Non-pigmented ciliary epithelial cell (primary cell): ENCODE measurements around the gene EPN2.

ENCODE experiments used
- DNase-seq: peaks from one replicate; pipeline ENCODE4 v3.0.0-alpha.2; 2010; ENCODE audit warnings: low read depth

The EPN2 gene

DNA sequence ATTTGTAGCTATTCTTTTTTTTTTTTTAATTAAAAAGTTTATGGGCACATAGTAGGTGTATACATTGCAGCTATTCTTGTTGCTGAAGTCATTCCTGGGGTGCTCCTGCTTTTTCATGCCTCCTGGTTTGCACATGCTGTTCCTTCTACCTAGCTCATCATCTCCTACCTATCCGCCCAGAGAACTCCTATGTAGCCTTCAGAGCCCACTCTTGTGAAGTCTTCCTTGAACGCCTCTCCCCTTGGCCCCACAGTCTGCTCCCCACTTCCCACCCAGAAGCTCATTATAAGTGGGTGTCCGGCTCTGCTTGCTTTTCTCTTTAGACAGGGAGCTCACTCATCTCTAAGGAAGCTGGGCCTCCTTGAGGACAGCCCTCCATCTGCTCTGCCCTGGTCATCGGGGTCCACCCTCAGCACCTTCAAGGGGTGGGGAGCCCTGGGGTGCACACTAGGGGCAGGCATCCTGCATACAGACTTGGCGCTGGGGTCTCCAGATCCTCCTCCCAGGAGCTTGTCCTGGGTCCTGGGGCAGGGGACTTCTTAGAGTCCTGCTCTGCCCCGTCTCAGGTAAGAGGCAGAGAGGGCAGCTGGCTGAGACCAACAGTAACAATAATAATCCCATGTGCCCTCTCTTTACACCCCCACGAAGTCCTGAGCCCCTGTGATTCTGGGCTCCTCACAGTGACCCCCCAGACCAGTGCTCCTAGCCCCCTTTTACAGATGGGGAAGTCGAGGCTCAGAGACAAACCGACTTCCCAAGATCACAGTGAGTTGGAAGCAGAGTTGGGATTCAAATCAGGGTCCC lies 128.9 kb downstream of the EPN2 start:
- no peak for DNase-seq

DNA sequence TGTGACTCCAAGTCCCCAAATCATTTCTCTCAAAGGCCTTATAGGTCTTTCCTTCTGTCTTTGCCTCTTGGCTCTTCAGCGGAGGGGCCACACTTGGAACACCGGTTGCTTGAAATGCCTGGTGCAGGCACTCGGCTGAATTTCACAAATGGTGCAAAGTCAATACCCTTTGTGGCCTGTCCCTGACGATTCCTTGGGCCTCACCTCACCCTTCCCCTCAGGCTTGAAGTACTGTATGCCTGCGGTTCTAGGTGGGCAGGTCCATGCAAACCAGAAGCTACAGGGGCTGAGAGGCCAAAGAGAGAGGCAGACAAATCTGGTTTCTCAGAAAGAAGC lies 129.4 kb downstream of the EPN2 start:
- DNase-seq = no peak

- no peak for DNase-seq
These were observed 131.1 kb downstream of the EPN2 start for GRCh38 chr17:19368229-19368628.

DNA sequence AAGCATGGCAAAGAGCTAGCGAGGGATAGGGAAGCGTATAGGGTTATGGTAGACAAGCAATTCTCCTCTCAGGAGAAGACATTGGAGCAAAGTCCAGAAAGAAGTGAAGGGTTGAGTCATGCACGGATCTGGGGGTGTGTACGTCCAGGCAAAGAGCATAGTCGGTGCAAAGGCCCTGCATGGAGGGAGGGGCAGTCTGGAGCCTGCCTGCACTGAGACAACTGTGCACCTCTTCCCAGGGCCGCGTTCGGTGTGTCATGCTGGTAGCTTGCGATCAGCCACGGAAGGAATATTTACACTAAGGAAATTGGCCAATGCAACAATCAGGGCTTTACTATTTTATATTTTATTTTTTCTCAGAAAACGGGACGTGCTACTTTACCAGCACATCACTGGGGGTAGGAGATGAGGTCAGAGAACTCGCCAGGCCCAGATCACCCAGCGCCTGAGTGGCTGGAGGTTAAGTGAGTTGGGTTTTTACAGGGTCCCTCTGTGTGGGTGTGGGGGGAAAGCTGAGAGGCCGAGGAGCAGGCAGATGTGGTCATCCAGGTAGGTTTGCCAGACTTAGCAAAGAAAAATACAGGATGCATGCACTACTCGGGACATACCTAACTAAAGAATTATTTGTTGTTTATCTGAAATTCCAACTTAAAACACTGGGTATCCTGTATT lies 132.1 kb downstream of the EPN2 start:
- DNase-seq = no peak

DNA sequence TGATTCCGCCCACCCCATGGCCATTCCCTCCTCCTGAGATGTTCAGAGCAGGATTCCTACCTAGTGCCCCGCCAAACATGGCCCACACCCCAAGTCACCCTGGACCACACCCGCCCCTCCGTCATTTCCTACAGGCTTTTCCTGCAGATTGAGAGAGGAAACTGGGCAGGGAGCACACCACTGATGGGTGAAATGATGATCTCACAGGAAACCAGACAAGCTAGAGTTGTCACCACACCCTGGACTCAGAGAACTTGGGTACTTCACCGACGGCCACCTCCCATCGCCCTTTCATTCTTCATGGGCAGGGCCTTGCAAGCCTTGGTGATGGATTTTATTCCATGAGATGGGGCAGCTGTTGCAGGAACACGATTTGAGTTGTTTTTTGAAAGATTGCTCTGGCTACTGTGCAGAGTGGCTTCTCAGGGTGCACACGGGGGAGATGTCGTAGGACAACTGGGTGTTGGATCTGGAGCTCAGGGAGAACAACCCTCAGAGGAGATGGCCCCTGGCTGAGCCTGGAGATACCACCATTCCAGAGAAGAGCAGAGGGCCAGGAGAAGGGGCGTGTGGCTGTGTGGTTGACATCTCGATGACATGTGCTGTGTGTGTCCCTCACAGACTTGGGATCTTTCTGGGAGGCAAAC lies 132.8 kb downstream of the EPN2 start:
- no peak for DNase-seq

DNA sequence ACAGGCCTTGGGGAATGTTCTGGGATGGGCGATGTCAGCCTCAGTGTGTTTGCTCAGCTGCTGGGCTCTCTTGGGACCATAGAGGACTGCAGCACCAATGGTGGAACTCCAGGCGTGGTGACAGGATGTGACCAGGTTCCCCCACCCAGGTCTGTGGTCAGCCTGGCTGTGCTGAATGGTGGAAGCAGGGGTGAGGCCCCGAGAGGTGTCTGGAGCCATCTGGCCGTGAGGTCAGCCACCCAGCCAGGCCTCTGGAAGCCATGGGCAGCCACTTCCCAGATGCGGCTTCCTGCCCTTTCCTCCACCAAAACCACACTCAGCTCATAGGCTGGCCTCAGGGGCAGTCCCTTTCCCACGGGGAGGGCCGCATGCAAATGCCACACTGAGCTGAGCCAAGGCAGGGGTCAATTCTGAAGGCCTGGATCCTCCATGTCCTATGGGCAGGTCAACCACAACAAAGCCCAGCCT lies 133.4 kb downstream of the EPN2 start:
- no peak for DNase-seq

DNA sequence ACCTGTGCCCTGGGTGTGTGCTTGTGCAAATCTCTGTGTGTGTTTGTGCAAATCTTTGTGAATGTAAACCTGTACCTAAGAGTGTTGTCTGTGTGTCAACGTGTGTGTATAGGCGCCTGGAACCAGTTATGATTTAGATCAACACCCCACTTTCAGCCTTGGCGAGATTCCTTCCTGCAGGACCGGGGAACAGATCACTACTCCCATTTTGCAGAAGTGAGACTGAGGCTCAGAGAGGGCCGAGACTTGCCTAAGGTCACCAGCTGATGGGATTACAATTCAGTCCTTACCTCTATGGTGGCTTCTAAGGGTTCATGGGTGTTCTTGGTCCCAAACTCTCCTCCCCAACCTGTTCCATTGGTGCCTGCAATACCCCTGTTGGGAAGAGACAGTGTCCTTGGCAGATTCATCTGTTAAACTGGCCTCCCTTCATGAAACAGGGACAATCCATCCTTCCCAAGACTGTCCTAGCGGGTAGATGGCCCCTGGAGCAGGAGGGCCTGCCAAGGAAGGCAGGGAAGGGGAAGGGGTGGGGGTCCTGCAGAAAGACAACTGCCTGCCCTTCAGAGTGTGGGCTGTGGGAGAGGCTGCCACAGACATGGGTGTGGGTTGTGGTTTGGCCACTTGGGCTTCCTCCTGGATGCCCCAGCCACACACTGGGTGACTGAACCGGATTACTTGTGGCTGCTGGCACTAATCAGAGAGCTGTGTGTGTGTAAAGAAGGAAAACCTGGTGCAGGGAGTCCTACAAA lies 134.3 kb downstream of the EPN2 start:
- DNase-seq = no peak

GRCh38 chr17:19372011-19372370 lies 134.8 kb downstream of the EPN2 start:
- DNase-seq = no peak

DNA sequence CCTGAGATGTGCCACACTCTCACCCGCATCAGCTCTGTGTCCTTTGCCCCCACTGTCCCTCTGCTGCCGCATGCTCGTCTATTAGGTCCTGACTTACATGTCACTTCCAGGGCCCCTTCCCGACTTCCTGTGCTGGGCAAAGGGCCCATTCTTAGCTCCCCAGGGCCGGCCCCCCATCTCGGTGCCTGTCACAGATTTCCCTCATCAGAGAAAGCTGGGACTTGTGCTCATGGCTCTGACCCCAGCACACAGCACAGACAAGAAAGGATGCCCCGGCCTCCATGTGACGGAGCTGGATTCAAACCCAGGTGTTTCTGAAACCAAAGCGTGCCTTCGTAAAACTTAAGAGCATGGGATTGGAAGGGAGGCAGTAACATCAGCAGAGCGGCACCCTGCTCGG lies 135.3 kb downstream of the EPN2 start:
- no peak for DNase-seq

DNA sequence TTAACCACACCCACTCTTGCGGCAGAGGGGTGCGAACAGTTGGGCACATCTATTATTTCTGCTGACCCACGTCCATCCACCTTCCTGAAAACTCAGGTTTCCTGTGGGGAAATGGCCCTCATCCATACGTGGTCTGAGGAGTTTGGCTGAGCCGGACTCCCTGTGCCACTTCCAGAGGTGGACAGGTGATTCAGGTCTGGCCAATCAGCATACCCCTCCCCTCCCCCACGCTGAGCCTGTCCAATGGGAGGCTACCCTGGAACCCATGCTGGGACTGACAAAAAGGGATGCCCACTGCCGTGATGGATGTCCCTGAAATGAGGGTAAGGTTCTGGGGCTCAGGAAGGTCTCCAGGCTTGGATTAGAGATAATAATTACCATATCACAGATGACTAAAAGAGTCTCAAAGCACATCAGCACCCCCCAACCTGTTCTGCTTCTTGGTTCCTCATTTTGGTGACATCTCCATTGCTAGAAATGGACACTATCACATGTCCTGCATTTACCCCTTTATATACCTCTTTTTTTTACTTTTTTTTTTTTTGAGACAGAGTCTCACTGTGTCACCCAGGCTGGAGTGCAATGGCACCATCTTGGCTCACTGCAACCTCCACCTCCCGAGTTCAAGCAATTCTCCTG lies 135.8 kb downstream of the EPN2 start:
- DNase-seq = no peak

- no peak for DNase-seq
These were observed 137.0 kb downstream of the EPN2 start for GRCh38 chr17:19374136-19374535.

DNA sequence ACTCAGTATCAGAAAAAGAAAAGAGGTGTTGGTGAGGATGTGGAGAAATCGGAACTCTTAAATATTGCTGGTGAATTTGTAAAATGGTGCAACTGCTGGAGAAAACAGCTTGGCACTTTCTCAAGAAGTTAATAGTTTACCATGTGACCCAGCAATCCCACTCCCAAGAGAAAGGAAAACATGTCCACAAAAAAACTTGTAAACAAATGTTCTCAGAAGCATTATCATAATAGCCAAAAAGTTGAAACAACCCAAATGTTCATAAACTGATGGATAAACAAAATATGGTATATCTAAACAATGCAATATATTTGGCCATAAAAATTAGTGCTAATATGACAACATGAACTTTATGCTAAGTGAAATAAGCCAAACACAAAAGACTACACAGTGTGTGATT lies 138.6 kb downstream of the EPN2 start:
- no peak for DNase-seq

GRCh38 chr17:19376811-19377210 lies 139.6 kb downstream of the EPN2 start:
- DNase-seq = no peak

GRCh38 chr17:19377602-19378415 lies 140.6 kb downstream of the EPN2 start:
- DNase-seq = peak; percentile 94

- DNase-seq = no peak
These were observed 141.5 kb downstream of the EPN2 start, which contains the start of gene MAPK7 for GRCh38 chr17:19378416-19379360. Gene MAPK7 (plus strand): TSS chr17:19378498. CDS start chr17:19378901, 403 bp downstream.

- DNase-seq = no peak
These were observed 142.3 kb downstream of the EPN2 start for GRCh38 chr17:19379361-19380065.

- DNase-seq = no peak
These were observed 143.5 kb downstream of the EPN2 start for GRCh38 chr17:19380481-19381301.

DNA sequence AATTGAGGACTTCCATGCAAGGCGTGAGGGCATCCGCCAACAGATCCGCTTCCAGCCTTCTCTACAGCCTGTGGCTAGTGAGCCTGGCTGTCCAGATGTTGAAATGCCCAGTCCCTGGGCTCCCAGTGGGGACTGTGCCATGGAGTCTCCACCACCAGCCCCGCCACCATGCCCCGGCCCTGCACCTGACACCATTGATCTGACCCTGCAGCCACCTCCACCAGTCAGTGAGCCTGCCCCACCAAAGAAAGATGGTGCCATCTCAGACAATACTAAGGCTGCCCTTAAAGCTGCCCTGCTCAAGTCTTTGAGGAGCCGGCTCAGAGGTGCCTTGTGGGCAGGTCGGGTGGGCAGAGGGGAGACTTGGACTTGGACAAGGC lies 144.2 kb downstream of the EPN2 start:
- DNase-seq = no peak
